RWPE1 (cell line): ENCODE measurements around the gene POF1B.

Source experiments
- CTCF ChIA-PET: fragments of 350-600 bp; sonication (Branson Sonifier 250); formaldehyde crosslinking; extraction: SDS; loops from one replicate; lab custom pipeline; 2021; lab: Yijun Ruan, JAX
- POLR2A ChIA-PET: fragments of 400-600 bp; formaldehyde crosslinking; extraction: SDS; loops from one replicate; lab custom pipeline; 2020; ENCODE audit warnings: antibody characterized with exemption; ENCODE audit not compliant: low non-redundant PET; lab: Yijun Ruan, JAX
- DNase-seq: peaks from one replicate; pipeline ENCODE4 v3.0.0; 2012; ENCODE audit warnings: low spot score
- H3K27ac ChIP-seq: fragments of 450-650 bp; 2 replicates; pipeline ENCODE4 v1.5.1; 2017
- TF ChIP-seq, protein P1 (sequence below): fragments of 450-650 bp; conservative IDR thresholded peaks from 2 replicates; pipeline ENCODE4 v1.5.1; 2017; ENCODE audit warnings: low read depth, mild to moderate bottlenecking

POF1B gene, protein sequence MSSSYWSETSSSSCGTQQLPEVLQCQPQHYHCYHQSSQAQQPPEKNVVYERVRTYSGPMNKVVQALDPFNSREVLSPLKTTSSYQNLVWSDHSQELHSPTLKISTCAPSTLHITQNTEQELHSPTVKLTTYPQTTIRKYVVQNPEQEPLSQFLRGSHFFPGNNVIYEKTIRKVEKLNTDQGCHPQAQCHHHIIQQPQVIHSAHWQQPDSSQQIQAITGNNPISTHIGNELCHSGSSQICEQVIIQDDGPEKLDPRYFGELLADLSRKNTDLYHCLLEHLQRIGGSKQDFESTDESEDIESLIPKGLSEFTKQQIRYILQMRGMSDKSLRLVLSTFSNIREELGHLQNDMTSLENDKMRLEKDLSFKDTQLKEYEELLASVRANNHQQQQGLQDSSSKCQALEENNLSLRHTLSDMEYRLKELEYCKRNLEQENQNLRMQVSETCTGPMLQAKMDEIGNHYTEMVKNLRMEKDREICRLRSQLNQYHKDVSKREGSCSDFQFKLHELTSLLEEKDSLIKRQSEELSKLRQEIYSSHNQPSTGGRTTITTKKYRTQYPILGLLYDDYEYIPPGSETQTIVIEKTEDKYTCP

DNA sequence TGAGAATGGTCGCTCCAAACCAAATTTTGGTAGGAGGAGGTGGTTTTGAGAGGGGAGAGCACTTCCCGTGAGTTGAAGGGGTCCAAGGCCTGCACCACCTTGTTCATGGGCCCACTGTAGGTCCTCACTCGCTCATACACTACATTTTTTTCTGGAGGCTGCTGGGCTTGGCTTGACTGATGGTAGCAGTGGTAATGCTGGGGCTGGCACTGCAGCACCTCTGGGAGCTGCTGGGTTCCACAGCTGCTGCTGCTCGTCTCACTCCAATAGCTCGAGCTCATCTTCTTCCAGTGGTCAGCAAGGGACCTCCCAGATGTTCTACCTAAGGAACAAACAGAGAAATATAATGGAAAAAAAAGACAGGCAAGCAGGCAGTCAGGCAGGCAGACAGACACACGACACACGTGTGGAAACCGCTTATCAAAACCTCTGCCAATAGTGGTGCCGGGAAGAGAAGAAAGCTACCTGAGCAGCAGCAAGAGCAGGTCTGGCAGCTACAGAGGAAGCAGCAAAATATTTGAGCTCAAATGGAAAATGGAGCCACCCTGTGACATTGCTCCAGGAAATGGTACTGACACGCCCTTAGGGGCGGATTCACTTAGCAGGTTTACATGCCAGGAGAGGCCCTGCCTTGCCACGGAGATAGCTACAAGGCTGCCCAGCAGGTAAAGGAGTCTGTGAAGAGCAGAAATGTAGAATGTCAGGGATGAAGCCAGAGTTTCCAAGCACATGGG is at the start of gene POF1B:
TSS of gene POF1B (minus strand) at position 492 of the 734 bp plus-strand sequence. CDS start at position 281, 211 bp downstream.
- DNase-seq, result peak; percentile 20
- TF ChIP-seq, protein P1, sequence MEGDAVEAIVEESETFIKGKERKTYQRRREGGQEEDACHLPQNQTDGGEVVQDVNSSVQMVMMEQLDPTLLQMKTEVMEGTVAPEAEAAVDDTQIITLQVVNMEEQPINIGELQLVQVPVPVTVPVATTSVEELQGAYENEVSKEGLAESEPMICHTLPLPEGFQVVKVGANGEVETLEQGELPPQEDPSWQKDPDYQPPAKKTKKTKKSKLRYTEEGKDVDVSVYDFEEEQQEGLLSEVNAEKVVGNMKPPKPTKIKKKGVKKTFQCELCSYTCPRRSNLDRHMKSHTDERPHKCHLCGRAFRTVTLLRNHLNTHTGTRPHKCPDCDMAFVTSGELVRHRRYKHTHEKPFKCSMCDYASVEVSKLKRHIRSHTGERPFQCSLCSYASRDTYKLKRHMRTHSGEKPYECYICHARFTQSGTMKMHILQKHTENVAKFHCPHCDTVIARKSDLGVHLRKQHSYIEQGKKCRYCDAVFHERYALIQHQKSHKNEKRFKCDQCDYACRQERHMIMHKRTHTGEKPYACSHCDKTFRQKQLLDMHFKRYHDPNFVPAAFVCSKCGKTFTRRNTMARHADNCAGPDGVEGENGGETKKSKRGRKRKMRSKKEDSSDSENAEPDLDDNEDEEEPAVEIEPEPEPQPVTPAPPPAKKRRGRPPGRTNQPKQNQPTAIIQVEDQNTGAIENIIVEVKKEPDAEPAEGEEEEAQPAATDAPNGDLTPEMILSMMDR, result no peak
- POLR2A ChIA-PET, result interaction anchor here (0.9 kb wide), 1 partner anchor 10 kb away, joined by 3 read pairs; no protein-coding TSS in a partner anchor
- CTCF ChIA-PET, result interaction anchor here (0.9 kb wide), 1 partner anchor 14 kb away, joined by 3 read pairs; no protein-coding TSS in a partner anchor
- H3K27ac ChIP-seq, result no peak within 1 kb of the TSS

DNA sequence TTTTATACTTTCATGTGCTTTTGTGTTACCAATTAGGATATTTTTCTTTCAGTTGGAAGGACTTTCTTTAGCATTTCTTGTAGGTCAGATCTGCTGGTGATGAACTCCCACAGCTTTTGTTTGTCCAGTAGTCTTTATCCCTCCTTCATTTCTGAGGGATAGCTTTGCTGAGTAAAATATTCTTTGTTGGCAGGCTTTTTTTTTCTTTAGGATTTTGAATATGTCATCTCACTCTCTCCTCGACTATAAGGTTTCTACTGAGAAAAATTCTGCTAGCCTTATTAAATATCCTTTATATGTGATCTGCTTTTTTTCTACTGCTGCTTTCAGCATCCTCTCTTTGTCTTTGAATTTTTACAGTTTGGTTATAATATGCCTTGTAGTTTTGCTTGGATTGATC is 49.6 kb upstream of the POF1B start:
- TF ChIP-seq, protein P1, result no peak
- no peak for DNase-seq
- ChIA-PET POLR2A (no interaction called here), CTCF (no interaction called here)
- no peak overlapping the region for H3K27ac ChIP-seq

DNA sequence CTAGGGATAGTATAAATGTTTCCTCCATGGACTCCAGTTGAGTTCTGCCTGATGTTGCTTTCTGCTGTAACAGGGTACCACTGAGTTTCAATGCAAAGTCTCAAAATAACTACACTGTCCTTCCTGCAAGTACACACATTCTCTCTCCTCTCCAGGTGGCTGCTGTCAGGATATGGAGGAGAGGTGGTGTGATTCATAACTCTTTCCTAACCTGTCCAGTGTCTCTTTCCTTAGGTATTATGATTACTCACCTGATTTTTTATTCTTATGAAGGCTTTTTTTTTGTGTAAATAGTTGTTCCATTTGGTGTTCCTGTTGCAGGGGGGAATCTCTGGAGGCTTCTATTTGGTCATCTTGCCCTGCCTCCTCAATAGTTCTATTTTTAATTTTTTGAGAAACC is 39.8 kb upstream of the POF1B start:
- H3K27ac ChIP-seq, result no peak overlapping the region
- ChIA-PET CTCF (no interaction called here), POLR2A (no interaction called here)
- DNase-seq, result peak; percentile 3
- TF ChIP-seq, protein P1, result no peak

DNA sequence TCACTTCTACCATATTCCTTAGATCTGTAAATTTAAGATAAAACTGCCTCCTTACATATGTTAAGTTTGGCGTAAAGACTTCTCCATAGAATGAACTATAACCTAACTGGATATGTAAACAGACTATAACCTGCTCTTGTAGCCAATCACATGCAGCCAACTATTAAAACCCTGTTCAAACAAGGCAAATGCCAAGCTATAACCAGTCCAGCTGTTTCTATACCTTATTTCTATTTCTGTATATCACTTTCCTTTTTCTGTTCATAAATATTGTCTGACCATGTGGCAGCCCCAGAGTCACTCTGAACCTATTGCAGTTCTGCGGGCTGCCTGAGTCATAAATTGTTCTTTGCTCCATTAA is 12.4 kb upstream of the POF1B start:
- no peak overlapping the region for H3K27ac ChIP-seq
- CTCF ChIA-PET, result no interaction called here
- no peak for DNase-seq
- POLR2A ChIA-PET, result no interaction called here
- TF ChIP-seq, protein P1, result no peak

DNA sequence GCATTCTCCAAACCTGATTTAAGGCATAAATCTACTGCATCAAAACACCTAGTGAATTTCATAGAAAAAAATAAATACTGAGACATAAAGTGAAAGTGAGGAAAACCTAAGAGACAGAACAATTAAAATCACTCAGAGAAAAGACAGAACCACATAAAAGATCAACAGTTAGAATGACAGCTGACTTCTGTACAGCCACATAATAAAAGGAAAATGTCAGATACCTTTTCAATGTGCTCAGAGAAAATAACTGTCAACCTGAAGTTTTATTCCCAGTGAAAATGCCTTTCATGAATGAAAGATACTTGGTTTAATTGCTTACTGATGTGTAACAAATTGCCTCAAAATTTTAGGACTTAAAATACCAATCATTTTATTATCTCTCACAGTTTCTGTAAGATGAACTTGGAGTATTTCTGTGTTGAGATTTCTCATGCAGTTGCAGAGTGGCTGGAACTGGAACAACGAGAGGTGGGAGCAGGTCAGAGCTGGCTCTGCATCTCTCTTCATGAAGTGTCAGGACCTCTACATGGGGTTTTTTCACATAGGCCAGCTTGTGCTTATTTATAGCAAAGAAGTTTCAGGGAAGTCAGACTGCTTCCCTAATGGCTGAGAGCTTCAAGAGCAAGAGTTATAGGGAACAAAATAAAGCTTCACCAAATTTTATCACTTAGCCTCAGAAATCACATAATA is 11.9 kb upstream of the POF1B start:
- no peak for DNase-seq
- CTCF ChIA-PET, result no interaction called here
- TF ChIP-seq, protein P1, result no peak
- POLR2A ChIA-PET, result no interaction called here
- H3K27ac ChIP-seq, result no peak overlapping the region

DNA sequence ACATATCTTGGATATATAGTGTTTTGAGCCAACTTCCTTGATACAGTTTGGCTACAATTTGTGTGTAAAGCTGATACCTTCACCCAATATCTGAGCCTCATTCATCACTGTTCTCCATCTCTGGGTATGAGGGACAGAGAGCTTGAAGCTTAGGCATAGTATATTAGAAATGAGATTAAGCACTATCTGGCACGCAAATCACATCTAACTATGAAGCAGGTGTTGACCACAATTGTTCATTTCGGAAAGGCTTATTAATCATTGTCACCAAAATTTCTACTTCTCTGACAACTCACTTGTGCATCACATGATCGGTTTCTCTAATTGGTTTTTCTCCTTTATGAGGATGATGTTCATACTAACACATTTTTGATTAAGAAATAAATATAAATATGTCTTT is 2.1 kb upstream of the POF1B start:
- ChIA-PET CTCF (no interaction called here), POLR2A (no interaction called here)
- TF ChIP-seq, protein P1, result no peak
- no peak for DNase-seq
- H3K27ac ChIP-seq, result no peak overlapping the region
